ENCODE data around the gene RTL3. TPM values are rescaled to one million over a fixed set of nuclear protein-coding genes. Genes with fewer than 3 reads are reported as not detected.

Gene RTL3
- total RNA-seq, 4 donors from 2014 or later = 1.7 to 5.7 (median 3.3) TPM

DNA sequence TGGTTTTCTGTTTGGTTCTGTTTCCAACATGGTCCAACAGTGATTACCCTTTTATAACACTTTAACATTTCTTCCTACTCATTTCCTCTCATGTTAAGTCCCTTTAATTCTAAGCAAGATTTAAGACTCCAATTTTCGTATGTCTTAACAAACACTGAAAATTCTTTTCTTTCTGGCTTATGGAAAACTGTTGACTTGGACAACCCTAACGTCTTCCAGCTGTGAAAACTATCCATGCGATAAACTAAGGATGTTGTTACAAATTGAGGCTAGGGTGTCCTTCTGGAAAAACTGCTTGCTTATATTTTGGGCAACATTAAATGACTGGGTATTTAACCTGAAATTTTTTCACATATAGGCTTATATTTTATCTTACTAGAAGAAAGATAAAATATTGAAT lies 33.9 kb upstream of the RTL3 start:
- TF ChIP-seq, protein P1, sequence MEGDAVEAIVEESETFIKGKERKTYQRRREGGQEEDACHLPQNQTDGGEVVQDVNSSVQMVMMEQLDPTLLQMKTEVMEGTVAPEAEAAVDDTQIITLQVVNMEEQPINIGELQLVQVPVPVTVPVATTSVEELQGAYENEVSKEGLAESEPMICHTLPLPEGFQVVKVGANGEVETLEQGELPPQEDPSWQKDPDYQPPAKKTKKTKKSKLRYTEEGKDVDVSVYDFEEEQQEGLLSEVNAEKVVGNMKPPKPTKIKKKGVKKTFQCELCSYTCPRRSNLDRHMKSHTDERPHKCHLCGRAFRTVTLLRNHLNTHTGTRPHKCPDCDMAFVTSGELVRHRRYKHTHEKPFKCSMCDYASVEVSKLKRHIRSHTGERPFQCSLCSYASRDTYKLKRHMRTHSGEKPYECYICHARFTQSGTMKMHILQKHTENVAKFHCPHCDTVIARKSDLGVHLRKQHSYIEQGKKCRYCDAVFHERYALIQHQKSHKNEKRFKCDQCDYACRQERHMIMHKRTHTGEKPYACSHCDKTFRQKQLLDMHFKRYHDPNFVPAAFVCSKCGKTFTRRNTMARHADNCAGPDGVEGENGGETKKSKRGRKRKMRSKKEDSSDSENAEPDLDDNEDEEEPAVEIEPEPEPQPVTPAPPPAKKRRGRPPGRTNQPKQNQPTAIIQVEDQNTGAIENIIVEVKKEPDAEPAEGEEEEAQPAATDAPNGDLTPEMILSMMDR (IDR thresholded peaks at IDR 0.05) = no peak
- TF ChIP-seq EP300 (IDR thresholded peaks at IDR 0.05) (no peak), POLR2AphosphoS5 (IDR thresholded peaks at IDR 0.05) (no peak), POLR2A (IDR thresholded peaks at IDR 0.05; ENCODE audit: low read depth) (no peak)
- Histone ChIP-seq H3K36me3 (no peaks in the 10 kb centered on the region), H3K4me3 (no peak overlapping the region), H3K9me3 (no peaks in the 10 kb centered on the region), H3K4me1 (no peaks in the 10 kb centered on the region), H3K27ac (replicated peaks in 1 of 4) (no peak overlapping the region), H3K27me3 (no peaks in the 10 kb centered on the region)
- intact Hi-C loops (cut with DNase I) = no loop called here
- no peak for DNase-seq (ENCODE audit: extremely low spot score)
- WGBS = 50% methylated on average over 3 of the region's 3 CpGs

DNA sequence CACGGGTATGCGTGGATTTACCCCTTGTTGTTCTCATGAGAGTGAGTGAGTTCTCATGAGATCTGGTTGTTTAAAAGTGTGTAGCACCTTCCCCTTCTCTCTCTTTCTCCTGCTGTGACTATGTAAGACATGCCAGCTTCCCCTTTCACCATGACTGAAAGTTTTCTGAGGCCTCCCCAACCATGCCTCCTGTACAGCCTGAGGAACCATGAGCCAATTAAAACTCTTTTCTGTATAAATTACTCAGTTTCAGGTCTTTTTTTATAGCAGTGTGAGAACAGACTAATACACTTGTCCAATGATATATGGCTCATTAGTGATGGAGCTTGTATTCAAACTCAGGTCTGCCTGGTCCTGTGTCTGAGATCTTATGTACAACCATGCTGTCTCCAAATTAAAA lies 28.5 kb upstream of the RTL3 start:
- no peaks in the 10 kb centered on the region for H3K9me3 ChIP-seq
- no peak overlapping the region for H3K4me3 ChIP-seq
- intact Hi-C loops (cut with DNase I) = no loop called here
- H3K4me1 ChIP-seq = no peaks in the 10 kb centered on the region
- WGBS = 96% methylated on average over 2 of the region's 2 CpGs
- no peak overlapping the region for H3K27ac ChIP-seq (replicated peaks in 1 of 4)
- no peaks in the 10 kb centered on the region for H3K27me3 ChIP-seq
- TF ChIP-seq POLR2A (IDR thresholded peaks at IDR 0.05; ENCODE audit: low read depth) (no peak), POLR2AphosphoS5 (IDR thresholded peaks at IDR 0.05) (no peak), EP300 (IDR thresholded peaks at IDR 0.05) (no peak)
- TF ChIP-seq, protein P1 (IDR thresholded peaks at IDR 0.05) = no peak
- DNase-seq (ENCODE audit: extremely low spot score) = no peak
- H3K36me3 ChIP-seq = no peaks in the 10 kb centered on the region

DNA sequence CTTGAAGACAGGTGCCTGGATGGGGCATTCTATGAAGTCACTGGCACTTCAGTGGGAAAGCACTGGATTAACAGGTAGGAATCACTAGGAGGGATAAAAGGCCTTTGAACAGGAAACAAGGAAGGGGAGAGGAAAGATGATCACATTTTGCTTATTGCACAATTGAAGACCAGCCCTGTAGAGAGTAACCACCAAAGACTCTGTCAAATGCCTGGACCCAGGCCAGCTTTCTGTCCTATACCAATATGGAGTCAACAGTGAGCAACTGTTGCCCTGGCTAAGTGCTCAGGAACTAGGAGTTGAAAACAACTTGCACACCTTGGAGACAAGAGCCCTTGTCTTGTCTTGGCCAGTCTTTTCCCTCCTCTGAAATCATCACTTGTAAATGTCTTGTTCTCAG lies 14.1 kb upstream of the RTL3 start:
- H3K9me3 ChIP-seq = no peaks in the 10 kb centered on the region
- no peak for DNase-seq (ENCODE audit: extremely low spot score)

DNA sequence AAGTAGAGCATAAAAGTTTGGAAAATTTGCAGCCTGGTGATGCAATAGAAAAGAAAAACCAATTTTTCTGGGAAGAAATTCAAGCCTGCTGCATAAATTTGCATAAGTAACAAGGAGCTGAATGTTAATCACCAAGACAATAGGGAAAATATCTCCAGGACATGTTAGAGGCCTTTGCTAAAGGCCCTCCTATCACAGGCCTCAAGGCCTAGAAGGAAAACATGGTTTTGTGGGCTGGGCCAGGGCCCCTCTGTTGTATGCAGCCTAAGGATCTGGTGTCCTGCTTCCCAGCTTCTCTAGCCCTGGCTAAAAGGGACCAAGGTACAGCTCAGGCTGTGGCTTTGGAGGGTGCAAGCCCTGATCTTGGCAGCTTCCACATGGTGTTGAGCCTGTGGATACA lies 6.2 kb upstream of the RTL3 start:
- Histone ChIP-seq H3K9me3 (no peaks in the 10 kb centered on the region), H3K36me3 (no peaks in the 10 kb centered on the region), H3K27ac (replicated peaks in 1 of 4) (no peak overlapping the region), H3K4me3 (no peak overlapping the region), H3K27me3 (peaks cover 0 to 5% (median 0%) of the 10 kb centered on the region in 4 donors), H3K4me1 (peaks cover 0 to 11% (median 3%) of the 10 kb centered on the region in 4 donors)
- no peak for DNase-seq (ENCODE audit: extremely low spot score)
- TF ChIP-seq EP300 (IDR thresholded peaks at IDR 0.05) (no peak), POLR2A (IDR thresholded peaks at IDR 0.05; ENCODE audit: low read depth) (no peak), POLR2AphosphoS5 (IDR thresholded peaks at IDR 0.05) (no peak)
- TF ChIP-seq, protein P1 (IDR thresholded peaks at IDR 0.05) = no peak
- intact Hi-C loops (cut with DNase I) = no loop called here

More for the DNA sequence above, 14.1 kb upstream of the RTL3 start:
- Histone ChIP-seq H3K36me3 (no peaks in the 10 kb centered on the region), H3K4me1 (peaks cover 0 to under 1% (median 0%) of the 10 kb centered on the region in 4 donors), H3K4me3 (no peak overlapping the region), H3K27ac (replicated peaks in 1 of 4) (no peak overlapping the region), H3K27me3 (no peaks in the 10 kb centered on the region)
- intact Hi-C loops (cut with DNase I) = no loop called here
- TF ChIP-seq POLR2AphosphoS5 (IDR thresholded peaks at IDR 0.05) = no peak
- TF ChIP-seq POLR2A (IDR thresholded peaks at IDR 0.05; ENCODE audit: low read depth) = no peak
- TF ChIP-seq, protein P1 (IDR thresholded peaks at IDR 0.05) = no peak
- no peak for TF ChIP-seq EP300 (IDR thresholded peaks at IDR 0.05)

DNA sequence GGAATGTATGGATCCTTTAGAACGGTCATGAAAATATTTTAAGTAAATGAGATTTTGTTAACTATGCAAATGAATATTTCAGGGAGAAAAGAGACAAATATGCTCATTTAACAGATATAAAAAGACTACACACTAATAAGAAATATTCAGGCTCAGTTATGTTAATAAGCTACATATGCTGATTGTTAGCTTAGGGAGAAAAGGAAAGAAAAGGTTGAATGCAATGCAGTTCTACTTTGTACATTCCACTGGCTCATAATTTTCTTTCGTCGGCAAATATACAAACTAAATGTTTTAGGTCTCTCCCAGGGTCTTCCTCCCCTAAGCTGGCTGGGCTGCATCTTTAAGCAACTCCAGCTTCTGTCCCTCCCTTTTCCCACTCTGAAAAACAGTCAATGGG lies 2.7 kb upstream of the RTL3 start:
- Histone ChIP-seq H3K4me1 (peaks cover 0 to 13% (median 5%) of the 10 kb centered on the region in 4 donors), H3K27me3 (peaks cover 0 to 5% (median 0%) of the 10 kb centered on the region in 4 donors), H3K36me3 (no peaks in the 10 kb centered on the region), H3K4me3 (no peak overlapping the region), H3K27ac (replicated peaks in 1 of 4) (no peak overlapping the region), H3K9me3 (no peaks in the 10 kb centered on the region)
- TF ChIP-seq POLR2AphosphoS5 (IDR thresholded peaks at IDR 0.05) (no peak), POLR2A (IDR thresholded peaks at IDR 0.05; ENCODE audit: low read depth) (no peak), EP300 (IDR thresholded peaks at IDR 0.05) (no peak)
- TF ChIP-seq, protein P1 (IDR thresholded peaks at IDR 0.05) = no peak
- intact Hi-C loops (cut with DNase I) = no loop called here
- 69% methylated on average over 3 of the region's 3 CpGs for WGBS
- DNase-seq (ENCODE audit: extremely low spot score) = no peak
